ENCODE results near the gene IER5.

GRCh38 chr1:181064011-181064623 lies 24.4 kb upstream of the IER5 start:
- TF ChIP-seq POLR2A (IDR thresholded peaks at IDR 0.05) (no peak), CTCF (IDR thresholded peaks at IDR 0.05) (no peak)

Data from thyroid gland (tissue), 4 donors.